Hepatocyte (in vitro differentiated cells): ENCODE measurements around the gene EFCAB10.

Experiments
- EZH2phosphoT487 ChIP-seq: fragments of 200-600 bp; sonication (generic); IDR thresholded peaks from one replicate; pipeline ENCODE4 v1.6.1; 2018; ENCODE audit warnings: antibody characterized with exemption, mild to moderate bottlenecking, low read depth, moderate library complexity; ENCODE audit not compliant: unreplicated experiment, severe bottlenecking
- TF ChIP-seq, protein P1 (sequence below): fragments of 200-600 bp; sonication (generic); IDR thresholded peaks from 2 replicates; pipeline ENCODE4 v1.5.1; 2016; ENCODE audit warnings: antibody characterized with exemption, mild to moderate bottlenecking; ENCODE audit not compliant: poor library complexity

DNA sequence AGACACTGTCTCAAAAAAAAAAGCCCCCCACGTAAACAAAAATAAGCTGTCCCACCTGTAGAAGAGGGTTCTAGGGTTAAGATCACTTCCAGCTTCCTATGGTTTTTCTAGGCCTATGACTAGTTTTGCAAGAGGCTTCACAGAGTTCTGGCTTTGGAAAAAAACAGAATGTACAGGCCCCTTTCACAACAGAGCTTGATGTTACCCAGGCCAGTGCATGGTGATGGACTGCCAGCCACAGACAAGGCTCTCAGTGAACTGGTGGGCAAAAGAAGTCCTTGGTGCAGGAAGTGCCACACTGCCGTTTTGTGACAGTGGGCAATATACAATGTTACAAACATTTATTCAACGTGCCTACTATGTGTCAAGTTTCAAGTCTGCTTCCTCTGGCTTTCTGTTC, 18.3 kb upstream of the EFCAB10 start:
- no peak for TF ChIP-seq EZH2phosphoT487
- TF ChIP-seq, protein P1, sequence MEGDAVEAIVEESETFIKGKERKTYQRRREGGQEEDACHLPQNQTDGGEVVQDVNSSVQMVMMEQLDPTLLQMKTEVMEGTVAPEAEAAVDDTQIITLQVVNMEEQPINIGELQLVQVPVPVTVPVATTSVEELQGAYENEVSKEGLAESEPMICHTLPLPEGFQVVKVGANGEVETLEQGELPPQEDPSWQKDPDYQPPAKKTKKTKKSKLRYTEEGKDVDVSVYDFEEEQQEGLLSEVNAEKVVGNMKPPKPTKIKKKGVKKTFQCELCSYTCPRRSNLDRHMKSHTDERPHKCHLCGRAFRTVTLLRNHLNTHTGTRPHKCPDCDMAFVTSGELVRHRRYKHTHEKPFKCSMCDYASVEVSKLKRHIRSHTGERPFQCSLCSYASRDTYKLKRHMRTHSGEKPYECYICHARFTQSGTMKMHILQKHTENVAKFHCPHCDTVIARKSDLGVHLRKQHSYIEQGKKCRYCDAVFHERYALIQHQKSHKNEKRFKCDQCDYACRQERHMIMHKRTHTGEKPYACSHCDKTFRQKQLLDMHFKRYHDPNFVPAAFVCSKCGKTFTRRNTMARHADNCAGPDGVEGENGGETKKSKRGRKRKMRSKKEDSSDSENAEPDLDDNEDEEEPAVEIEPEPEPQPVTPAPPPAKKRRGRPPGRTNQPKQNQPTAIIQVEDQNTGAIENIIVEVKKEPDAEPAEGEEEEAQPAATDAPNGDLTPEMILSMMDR = no peak
